Upper lobe of left lung (tissue), 6 donors: ENCODE data around the gene OSBPL7. TPM values are rescaled to one million over a fixed set of nuclear protein-coding genes. Genes with fewer than 3 reads are reported as not detected.

Experiments
- ATAC-seq, 2 donors: fragments of 200-7000 bp; cut with Tn5 transposase; one replicate each; pipeline ENCODE4 v1.9.1; 2022; ENCODE audit warnings: mild to moderate bottlenecking in 2 of 2, moderate library complexity in 2 of 2; ENCODE audit not compliant: low FRiP score in 2 of 2
- DNase-seq, 2 donors: peaks; one replicate each; pipeline ENCODE4 v3.0.0-alpha.2; 2019 to 2020
- H3K27ac ChIP-seq, 4 donors: fragments of 200-600 bp; sonication (generic); one replicate each; pipeline ENCODE4 v1.5.1; 2016 to 2019
- H3K27me3 ChIP-seq, 4 donors: fragments of 200-600 bp; sonication (generic); one replicate each; pipeline ENCODE4 v1.5.1; 2017 to 2019
- H3K36me3 ChIP-seq, 4 donors: fragments of 200-600 bp; sonication (generic); one replicate each; pipeline ENCODE4 v1.5.1; 2016 to 2019
- H3K4me1 ChIP-seq, 4 donors: fragments of 200-600 bp; sonication (generic); one replicate each; pipeline ENCODE4 v1.5.1; 2018 to 2019
- H3K4me3 ChIP-seq, 4 donors: fragments of 200-600 bp; sonication (generic); one replicate each; pipeline ENCODE4 v1.5.1; 2017 to 2019; ENCODE audit warnings: mild to moderate bottlenecking in 2 of 4, moderate library complexity in 1 of 4
- H3K9me3 ChIP-seq, 4 donors: fragments of 200-600 bp; sonication (generic); one replicate each; pipeline ENCODE4 v1.5.1; 2018 to 2019
- CTCF ChIP-seq, 6 experiments: fragments of 450-650 bp in 4 of 6; fragments of 200-600 bp in 2 of 6; sonication (generic) in 2 of 6; IDR thresholded peaks; one replicate each; pipeline ENCODE4 v1.5.1; 2016 to 2019; ENCODE audit warnings: antibody characterized with exemption in 6 of 6
- EP300 ChIP-seq, 4 donors: sonication (generic); formaldehyde crosslinking; IDR thresholded peaks; one replicate each; pipeline ENCODE4 v1.5.1; 2017; ENCODE audit warnings: antibody characterized with exemption in 4 of 4, control low read depth in 2 of 4
- POLR2A ChIP-seq, 4 donors: fragments of 450-650 bp; IDR thresholded peaks; one replicate each; pipeline ENCODE4 v1.5.1; 2016 to 2017; ENCODE audit warnings: antibody characterized with exemption in 4 of 4, mild to moderate bottlenecking in 2 of 4
- POLR2AphosphoS5 ChIP-seq, 2 donors: sonication (generic); formaldehyde crosslinking; IDR thresholded peaks; one replicate each; pipeline ENCODE4 v1.5.1; 2017; ENCODE audit warnings: antibody characterized with exemption in 2 of 2
- WGBS, 2 donors: methylation state at CpG; one replicate each; pipeline ENCODE4 v1.1.5; 2017 to 2018; 5-methylcytosine and 5-hydroxymethylcytosine counted together
- total RNA-seq, 6 donors: library from RNA; depleted of rRNA in 4 of 6; stranded (reverse); fragments of >200 nt in 4 of 6; gene quantifications; one replicate each; pipeline versions ENCODE4 v1.1.0 to v1.2.1, GENCODE V29; 2016 to 2021
- donor health status: DM: no; HTN: no; CAD: no; lungs with moderate emphysema.
- donor health status: DM: no; HTN: yes; CAD: no; lungs with severe emphysema.

Gene OSBPL7
- total RNA-seq, 6 donors from 2014 or later: 10.7 to 44.0 (median 19.3) TPM

GRCh38 chr17:47757386-47757785 lies 64.2 kb downstream of the OSBPL7 start:
- H3K9me3 ChIP-seq: peaks cover 0 to 15% (median 10%) of the 10 kb centered on the region in 4 donors
- H3K27ac ChIP-seq: no peak overlapping the region
- 50 to 53% methylated on average over 1 of the region's 1 CpG for WGBS, 2 donors
- ATAC-seq: no peak
- no peak for DNase-seq
- no peaks in the 10 kb centered on the region for H3K4me1 ChIP-seq
- H3K36me3 ChIP-seq: no peaks in the 10 kb centered on the region
- H3K27me3 ChIP-seq: no peaks in the 10 kb centered on the region
- TF ChIP-seq EP300 (IDR thresholded peaks at IDR 0.05) (no peak), POLR2A (IDR thresholded peaks at IDR 0.05) (no peak), POLR2AphosphoS5 (IDR thresholded peaks at IDR 0.05) (no peak), CTCF (IDR thresholded peaks at IDR 0.05) (no peak)
- no peak overlapping the region for H3K4me3 ChIP-seq

Other genes starting within 250 kb of the OSBPL7 start
- 100 to 1,000 TPM; 162 to 223 (median 175) TPM for gene KPNB1, start 171.9 kb downstream of the OSBPL7 start, total RNA-seq
- gene TBKBP1, start 127.6 kb downstream of the OSBPL7 start, total RNA-seq: 10 to 100 TPM in 4 of 6 donors, 1 to 10 TPM in 2; 6.4 to 28.3 (median 12.8) TPM
- 1 to 10 TPM; 2.0 to 5.2 (median 3.4) TPM for gene TBX21, start 88.6 kb downstream of the OSBPL7 start, total RNA-seq
- 10 to 100 TPM; 23.1 to 44.2 (median 28.6) TPM for gene MRPL10, start 9.7 kb upstream of the OSBPL7 start, total RNA-seq
- 10 to 100 TPM in 1 of 6 donors, 1 to 10 TPM in 4, under 1 TPM in 1; 0.49 to 23.5 (median 9.1) TPM for gene LRRC46, start 9.9 kb upstream of the OSBPL7 start, total RNA-seq
- 10 to 100 TPM; 24.4 to 73.3 (median 34.8) TPM for gene SCRN2, start 19.5 kb upstream of the OSBPL7 start, total RNA-seq
- gene SP6, start 29.4 kb upstream of the OSBPL7 start, total RNA-seq: 1 to 10 TPM in 5 of 6 donors, under 1 TPM in 1; 0.76 to 6.4 (median 2.4) TPM
- gene SP2, start 74.4 kb upstream of the OSBPL7 start, total RNA-seq: 10 to 100 TPM in 3 of 6 donors, 1 to 10 TPM in 3; 7.6 to 19.4 (median 13.1) TPM
- 10 to 100 TPM; 16.2 to 40.2 (median 28.7) TPM for gene PNPO, start 119.8 kb upstream of the OSBPL7 start, total RNA-seq
- gene PRR15L, start 136.1 kb upstream of the OSBPL7 start, total RNA-seq: 100 to 1,000 TPM in 1 of 6 donors, 10 to 100 TPM in 5; 34.2 to 105 (median 75.2) TPM
- 100 to 1,000 TPM in 5 of 6 donors, 10 to 100 TPM in 1; 76.6 to 661 (median 160) TPM for gene CDK5RAP3, start 149.3 kb upstream of the OSBPL7 start, total RNA-seq
- 10 to 100 TPM in 4 of 6 donors, 1 to 10 TPM in 2; 5.2 to 33.5 (median 17.7) TPM for gene COPZ2, start 216.0 kb upstream of the OSBPL7 start, total RNA-seq
- 100 to 1,000 TPM; 105 to 203 (median 148) TPM for gene NFE2L1, start 226.6 kb upstream of the OSBPL7 start, total RNA-seq